NOMO-1 (cell line): ENCODE results near the gene SPRING1.

ENCODE experiments used
- DNase-seq, 2 experiments: peaks; one replicate each; lab custom pipeline; 2025; ENCODE audit not compliant: unreplicated experiment in 2 of 2; lab: John Stamatoyannopoulos, UW

The SPRING1 gene

DNA sequence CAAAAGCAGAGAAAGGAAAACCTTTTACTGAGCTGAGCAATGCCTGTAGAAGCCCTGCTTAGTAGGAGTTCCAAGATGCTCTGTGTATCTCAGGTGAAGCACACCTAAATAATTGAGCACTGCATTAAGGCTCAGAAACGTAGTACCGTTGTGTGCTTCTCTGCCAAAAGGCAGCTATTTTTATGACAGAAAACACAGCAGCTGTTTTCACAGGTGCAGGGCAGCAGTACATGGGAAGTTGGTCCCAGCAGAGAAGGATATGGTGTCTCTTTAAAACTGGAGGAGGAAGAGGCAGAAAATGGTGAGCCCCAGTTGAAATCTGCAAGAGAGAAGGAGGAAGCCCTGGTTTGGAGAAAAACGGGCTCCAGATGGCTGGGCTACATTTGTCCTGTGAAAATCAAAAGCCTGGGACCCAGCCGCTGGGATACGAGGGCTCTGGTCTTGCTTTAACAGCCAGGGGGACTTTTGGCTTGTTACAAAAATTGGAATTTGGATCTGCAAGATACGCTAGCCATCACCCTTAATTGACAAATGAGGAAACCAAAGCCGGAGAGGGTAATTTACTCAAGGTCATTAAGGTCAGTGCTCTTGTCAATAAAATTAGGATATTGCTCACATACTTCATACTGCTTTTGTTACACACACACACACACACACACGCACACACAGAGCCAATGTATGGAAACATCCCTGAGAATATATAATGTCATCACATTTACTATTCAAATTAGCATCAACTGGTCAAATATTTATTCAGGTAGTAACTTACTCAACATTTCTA is 27.3 kb downstream of the SPRING1 start:
- DNase-seq, result peak in 1 of 2 experiments; percentile 5

DNA sequence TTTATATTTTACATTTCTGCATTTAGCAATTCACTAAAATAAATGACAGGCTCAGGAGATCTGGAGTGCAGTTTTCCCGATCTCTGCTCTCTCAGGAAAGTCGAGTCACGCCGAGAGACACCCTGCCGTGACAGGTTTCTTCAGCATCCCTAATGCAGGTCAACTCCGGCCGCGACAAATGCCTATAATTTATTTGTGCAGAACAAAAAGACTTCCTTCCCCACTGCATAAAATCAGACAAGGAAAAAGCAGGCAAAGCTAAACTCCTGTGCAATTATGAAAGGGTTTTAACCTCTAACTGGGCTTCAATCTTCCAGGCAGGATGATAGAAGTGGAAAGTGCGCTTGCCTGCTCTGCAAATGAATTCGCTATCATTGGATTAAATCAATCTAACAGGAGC is 28.1 kb downstream of the SPRING1 start:
- DNase-seq, result no peak

DNA sequence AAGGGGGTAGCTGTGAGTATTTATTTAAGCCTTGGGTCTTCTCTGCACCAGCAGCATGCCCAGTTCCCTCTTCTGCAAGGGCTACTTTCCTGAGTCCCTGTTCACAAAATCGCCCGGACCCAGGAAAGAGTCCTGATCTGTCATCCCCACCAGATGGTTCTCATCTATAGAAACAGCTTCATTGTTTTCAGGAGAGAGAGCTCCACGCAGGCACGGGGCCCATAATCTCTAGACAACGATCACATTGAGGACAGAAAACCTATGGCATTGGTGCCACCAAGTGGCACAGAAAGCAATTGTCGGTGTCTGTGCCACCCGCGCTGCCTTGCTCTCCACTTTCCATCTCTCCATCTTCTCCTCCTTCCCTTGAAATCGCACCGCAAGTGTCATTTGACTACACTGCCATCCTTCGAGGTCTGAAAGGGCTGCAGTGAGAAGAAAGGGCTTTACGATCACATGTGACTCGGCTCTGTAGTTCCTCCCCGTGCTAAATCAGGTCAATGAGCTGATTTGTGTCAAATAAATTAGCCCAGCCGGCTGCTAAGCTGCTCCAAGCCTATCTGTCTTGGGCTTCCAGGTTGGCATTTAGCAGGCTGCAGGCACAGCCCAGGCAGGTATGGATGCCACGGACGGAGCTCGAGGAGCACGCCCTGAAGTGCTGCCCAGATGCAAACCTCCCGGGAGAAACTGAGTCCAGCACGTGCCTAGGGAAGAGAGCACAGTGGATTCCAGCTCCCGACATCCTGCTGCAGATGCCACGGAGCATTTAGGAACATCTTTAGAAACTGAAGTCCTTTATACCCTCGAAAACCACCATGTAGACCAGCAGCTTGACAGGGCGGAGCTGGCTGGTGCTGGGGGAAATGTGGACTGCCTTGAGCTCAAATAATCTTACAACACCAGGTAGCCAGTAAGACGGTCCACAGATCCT is 28.8 kb downstream of the SPRING1 start:
- DNase-seq, result peak; percentile 41 to 70

DNA sequence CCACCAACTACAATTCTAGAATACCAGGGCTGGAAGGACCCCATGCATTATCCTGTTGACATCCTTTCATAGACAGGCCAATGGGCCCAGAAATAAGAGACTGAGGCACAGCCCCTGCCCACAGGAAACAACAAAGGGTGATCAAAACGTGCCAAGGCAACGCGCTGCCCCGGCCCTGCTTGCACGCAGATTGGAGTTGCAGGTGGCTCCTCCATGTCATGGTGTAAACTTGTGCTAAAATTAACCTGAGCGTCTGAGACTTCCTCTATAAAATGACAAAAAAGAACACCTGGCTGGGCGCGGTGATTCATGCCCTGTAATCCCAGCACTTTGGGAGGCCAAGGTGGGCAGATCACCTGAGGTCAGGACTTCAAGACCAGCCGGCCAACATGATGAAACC is 30.1 kb downstream of the SPRING1 start:
- DNase-seq, result no peak

DNA sequence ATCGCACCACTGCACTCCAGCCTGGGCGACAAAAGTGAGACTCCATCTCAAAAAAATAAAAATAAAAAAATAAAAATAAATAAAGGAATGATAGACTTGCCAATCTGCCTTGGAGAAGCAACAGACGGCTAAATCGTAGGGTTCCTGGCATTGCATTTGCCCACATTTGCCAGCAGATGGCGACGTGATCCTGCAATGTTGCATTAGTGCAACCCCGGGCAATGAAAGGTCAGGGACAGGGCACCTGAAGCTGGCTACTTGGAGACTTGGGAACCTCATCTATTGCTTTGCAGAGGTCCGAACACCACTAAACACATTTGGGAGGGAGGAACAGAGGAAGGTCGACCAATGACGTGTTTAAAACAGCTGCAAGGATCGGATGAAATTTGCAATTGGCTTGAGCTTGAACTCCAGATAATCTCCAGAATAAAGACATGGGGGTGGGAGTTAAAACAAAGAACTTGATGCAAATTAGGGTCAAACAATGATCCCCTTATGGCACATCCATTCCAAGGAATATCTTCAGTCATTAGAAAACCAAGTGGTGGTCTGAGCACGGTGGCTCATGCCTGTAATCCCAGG is 34.6 kb downstream of the SPRING1 start:
- DNase-seq, result peak; percentile 17 to 54

DNA sequence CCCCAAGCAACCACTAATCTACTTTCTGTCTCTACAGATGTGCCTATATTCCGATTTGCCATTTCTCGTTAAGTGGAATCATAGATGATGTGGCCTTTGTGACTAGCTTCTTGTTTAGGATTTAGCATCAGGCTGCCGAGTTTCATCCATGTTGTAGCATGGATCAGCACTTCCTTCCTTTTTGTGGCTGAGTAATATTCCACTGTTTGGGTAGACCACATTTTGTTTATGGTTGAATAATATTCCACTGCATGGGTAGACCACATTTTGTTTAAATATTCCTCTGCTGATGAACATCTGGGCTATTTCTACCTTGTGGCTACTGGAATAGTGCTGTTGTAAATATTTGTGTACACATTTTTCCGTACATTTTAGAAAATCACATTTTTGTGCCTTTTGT is 36.4 kb downstream of the SPRING1 start:
- DNase-seq, result no peak

DNA sequence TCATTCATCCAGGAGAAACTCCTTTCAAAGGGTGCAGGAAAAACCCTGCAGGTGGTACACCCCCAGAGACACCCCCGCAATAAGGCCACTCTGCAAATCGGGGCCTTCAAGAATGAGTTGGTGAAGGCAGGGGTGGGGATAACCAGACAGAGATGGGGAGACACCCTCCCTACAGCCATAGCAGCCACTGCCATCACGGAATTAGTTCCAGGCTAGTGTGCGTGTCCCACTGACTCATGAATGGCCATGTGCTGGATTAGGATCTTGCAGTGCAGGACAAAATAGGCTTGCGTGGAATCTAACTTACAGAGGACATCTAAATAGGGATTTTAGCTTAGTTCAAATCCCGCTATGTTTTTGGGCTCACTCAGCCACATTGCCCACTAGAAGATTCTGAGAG is 37.8 kb downstream of the SPRING1 start:
- DNase-seq, result no peak

DNA sequence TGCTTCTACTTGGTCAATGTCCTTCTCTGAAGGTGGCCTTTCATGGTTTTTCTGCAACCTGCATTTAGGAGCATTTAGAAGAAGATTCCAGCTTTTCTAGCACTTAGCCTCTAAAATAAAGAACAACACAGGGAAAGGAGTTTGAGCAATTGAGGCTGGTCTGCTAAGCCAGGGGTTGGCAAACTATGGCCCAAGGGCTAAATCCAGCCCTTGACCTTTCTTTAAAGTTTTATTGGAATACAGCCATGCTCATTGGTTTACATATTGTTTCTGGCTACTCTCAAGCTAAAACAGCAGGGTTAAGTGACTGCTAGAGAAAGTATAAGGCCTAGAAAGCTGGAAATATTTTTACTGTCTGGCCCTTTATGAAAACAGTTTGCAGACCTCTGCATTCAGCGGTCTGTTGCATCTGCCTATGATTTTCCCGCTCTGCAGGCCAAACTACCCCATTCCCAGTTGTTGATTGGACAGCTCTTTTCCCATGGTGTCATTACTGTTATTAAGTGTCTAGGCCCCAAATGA is 39.3 kb downstream of the SPRING1 start:
- DNase-seq, result no peak

DNA sequence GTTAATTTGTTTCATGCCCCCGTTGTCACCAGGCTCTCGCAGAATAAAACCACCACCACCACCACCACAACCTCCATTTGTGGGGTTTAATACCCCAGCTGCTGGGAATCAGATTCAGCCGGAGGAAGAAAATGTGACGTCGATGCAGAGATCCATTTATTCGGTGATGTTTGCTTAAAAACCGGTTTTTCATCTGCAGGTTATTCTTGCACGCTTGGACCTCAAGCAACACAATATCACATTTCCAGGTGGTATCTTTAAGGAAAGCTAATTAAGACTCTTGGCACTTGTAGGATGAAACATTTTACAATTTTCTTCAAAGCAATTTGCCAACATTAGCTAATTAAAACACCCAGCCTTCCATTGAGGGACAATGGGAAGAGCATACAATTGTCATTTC is 39.8 kb downstream of the SPRING1 start:
- no peak for DNase-seq

DNA sequence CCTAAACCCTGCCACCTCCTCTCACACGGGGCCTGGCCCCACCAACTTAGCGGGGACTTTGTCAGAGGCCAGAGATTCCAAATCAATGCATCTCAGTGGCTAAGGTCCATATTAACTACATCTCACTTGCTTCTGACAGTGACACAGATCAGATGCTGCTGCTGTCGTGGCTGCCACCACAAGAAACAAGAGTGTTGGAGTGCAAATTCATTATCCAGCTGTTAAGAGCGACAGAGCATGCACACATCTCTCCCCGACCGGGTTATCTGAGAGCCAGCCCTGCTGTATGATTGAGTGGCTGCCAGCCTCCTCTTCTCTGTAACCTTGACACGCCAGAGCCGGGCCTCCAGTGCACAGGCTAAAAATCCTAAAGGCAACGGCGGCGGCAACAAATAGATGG is 40.2 kb downstream of the SPRING1 start:
- DNase-seq, result no peak

DNA sequence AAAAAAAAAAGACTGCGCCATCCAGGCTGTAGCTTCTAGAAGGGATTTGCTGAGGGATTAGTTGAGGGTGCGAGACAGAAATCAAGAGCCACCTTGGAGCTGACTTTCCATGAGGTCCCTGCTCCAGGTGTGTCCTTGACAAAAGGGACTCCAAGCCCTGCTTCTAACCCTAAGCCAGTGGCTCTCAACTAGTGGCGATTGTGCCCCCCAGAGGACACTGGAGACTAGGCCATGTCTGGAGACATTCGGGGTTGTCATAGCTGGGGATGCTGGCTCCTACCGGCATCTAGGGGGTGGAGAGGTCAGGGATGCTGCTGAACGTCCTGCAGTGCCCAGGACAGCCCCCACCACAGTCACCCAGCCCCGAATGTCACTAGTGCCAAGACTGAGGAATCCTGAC is 40.6 kb downstream of the SPRING1 start:
- DNase-seq, result peak; percentile 17 to 37

DNA sequence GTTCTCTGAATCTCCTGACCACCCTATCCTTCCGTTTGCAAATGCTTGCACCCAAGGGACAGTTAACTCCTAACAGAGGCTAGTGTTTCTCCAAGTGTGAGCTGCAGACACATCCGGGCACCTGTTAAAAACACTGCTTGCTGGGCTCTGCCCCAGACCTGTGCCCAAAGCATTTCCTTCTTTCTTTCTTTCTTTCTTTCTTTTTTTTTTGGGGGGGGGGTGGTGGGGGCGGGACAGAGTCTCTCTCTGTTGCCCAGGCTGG is 42.5 kb downstream of the SPRING1 start:
- no peak for DNase-seq

DNA sequence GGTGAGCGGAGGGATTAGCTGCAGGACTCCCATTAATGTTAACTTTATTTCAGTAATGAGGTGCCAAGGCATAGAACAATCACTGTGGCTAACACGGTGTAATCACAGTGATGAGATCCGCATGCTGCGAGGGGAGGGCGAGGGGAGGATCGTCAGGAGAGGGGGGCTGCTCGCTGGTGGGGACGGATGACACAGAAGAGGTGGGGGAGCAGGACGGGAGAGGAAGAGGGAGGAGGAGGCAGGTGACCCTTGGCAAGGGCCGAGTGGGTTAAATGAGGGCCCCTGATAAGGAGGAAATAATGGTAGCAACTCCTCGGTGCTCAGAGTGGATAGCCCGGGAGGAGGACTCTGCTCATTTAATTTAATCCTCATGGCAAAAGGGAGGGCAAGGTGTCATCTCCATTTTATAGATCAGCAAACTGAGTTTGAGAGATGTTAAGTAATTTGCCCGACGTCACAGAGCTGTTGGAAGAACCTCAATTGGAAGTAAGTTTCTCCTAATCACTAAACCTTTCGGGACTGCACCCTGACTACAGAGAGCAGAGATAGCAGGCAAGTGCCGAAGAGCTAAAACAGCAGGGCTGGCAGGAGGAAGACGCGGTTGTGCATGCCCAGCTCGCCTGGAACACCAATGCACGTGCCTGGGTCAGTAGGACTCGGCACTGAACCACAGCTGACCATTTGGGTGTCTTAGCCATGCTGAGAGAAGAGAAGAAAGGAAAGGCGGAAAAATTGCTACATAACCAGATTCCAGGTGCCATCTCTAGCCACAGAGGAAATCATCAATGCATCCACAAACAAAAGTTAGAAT is 43.0 kb downstream of the SPRING1 start:
- no peak for DNase-seq

DNA sequence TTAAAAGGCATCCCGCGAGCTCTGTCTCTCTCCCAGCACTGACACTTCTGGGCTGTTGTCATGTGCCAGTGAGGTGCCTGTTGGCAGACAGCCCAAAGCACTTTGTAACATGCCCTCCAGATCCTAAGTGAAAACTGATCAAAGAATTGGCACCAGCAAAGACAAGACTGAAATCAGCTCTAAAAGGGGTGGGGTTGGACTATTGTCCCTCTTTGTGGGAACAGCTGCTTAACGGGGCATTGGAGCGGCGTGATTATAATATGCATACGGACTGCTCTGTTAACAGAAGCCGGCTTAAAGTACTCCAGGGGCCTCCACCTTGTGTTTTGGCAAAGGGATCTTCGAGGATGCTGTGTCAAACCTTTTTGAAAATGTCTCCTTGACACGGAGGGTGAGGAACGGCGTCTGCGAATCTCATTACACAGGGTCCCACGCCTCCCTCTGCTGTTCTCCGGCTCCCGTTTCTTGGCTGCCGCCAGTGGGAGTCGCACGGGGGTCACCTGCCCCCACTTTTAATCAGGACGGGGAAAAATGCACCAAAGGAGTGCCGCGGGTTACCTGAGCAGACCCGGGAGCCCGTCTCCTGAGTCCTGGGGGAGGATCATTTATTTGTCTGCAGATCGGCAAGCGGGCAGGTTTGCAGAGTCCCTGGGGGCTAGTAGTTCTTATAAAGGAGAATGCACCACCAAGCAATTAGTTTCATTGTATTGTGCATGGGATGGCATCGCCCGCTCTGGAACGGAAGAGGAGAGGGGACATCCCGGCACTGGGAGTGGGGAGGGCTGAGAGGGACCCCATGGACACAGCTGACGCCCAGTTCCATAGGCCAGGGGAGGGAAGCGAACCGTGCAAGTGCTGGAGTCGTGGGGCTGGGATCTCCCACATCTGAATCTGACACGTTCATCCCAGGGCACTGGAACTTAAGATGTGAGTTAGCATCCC is 44.3 kb downstream of the SPRING1 start:
- DNase-seq, result no peak

DNA sequence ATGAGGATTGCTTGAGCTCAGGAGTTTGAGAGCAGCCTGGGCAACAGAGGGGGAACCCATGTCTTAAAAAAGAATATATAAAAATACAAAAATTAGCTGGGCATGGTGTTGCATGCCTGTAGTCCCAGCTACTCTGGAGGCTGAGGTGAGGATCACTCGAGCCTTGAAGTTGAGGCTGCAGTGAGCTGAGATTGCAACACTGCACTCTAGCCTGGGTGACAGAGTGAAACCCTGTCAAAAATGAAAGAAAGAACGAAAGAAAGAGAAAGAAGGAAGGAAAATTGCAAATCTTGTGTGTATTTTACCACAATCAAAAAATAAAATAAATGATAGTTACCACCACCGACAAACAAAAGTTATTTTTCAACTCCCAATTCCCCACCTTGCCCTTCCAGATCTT is 45.3 kb downstream of the SPRING1 start:
- peak in 1 of 2 experiments; percentile 16 for DNase-seq

DNA sequence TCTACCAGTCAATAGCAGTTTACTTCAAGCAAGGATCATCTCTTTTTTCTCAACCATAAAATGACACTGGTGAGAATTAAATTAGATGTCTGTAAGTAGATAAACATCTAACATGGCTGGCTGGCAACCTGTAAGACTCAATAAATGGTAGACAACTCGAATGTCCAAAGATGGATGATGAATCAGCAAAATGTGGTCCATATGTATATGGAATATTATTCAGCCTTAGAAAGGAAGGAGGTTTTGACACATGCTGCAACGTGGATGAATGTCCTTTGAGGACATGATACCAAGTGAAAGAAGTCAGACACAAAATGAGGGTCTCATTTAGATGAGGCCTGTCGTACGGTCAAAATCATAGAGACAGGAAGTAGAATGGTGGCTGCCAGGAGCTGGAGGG is 46.2 kb downstream of the SPRING1 start:
- no peak for DNase-seq

DNA sequence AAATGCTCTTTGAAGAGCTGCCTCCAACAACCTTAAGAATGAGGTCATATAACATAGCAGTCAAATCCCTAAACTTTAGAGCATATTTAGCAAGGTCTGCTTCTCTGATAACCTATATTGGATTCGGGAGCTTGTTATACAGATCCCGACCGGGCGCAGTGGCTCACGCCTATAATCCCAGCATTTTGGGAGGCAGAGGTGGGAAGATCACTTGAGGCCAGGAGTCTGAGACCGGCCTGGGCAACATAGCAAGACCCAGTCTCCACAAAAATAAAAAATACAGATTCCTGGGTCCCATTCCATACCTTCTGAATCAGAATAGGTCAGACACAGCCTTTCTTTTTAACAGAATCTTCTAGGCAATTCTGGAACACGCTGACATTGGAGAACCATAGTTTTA is 46.7 kb downstream of the SPRING1 start:
- no peak for DNase-seq

DNA sequence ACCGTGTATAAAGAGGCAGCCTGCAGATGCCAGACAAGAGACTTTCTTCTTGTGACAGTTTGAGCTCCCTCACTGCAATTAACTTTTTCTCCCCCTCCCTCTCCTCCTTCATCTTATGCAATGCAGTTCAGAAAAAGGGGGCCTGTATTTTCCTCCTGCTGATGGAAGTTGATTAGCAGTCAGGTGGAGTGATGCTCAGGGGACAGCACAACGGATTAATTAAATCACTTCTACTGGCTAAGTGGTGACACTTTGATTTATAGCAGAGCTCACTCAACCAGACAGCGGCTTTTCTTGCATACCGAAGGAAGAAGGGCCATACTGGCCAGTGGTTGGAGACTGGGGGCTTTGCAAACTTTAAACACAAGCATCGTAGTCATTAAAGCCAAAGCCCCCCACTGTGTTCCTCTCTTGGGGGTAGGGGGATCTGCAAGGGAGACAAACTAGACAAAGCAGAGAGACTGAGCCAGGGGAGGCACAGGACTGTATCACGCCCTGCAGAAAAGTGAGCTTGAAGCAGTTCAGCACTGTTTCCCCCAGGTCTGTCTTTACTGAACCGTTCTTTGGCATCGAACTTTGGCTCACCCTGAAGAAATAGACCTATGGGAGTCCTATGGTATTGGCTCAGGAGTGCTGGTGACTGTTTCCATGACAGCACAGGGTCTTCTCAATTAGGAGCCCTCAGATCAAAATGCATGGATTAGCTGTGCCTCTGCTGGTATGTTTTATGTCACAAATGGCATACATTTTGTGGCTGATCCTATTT is 47.7 kb downstream of the SPRING1 start:
- peak; percentile 59 to 74 for DNase-seq

DNA sequence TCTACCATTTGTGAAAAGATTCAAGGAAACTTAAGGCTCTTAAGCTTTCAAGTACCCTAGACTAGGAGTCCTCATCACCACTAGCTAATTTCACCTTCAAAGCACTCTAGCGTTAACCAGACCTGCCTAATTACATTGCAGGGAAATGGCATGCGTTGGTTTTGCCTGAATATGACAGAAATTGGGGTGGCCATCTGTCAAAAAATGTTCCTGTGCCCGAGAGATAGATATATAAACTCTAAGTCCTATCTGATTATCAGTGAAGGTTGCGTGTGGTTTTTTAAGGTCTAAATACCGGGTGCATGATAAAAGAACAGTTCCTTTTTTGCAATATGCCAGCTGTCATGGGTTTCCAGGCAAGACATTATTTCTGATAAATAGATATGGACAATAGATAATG is 48.3 kb downstream of the SPRING1 start:
- peak; percentile 46 to 74 for DNase-seq
